A673 (cell line): ENCODE results near the gene MINDY4. TPM values are rescaled to one million over a fixed set of nuclear protein-coding genes. Genes with fewer than 3 reads are reported as not detected.

Source experiments
- BruUV-seq: library from RNA; stranded (reverse); fragments of 400-500 nt; replicated peaks from 2 replicates; lab custom pipeline; 2021; lab: Mats Ljungman, UMichigan
- CTCF ChIA-PET: fragments of 300-600 bp; sonication (Branson Sonifier 250); formaldehyde crosslinking; loops from one replicate; lab custom pipeline; 2022; ENCODE audit warnings: antibody characterized with exemption; lab: Charles Lee
- POLR2A ChIA-PET: fragments of 300-600 bp; sonication (Branson Sonifier 250); formaldehyde crosslinking; loops from one replicate; lab custom pipeline; 2022; ENCODE audit warnings: antibody characterized with exemption; ENCODE audit not compliant: low non-redundant PET; lab: Charles Lee
- DNase-seq: peaks from one replicate; pipeline ENCODE4 v3.0.0-alpha.2; 2015; ENCODE audit warnings: low spot score
- H3K27ac ChIP-seq: fragments of 200-600 bp; sonication (generic); 2 replicates; pipeline ENCODE4 v1.5.1; 2016; ENCODE audit warnings: mixed run types, low read depth, mild to moderate bottlenecking, mixed read lengths, antibody characterized with exemption, low read length; ENCODE audit not compliant: poor library complexity, severe bottlenecking
- H3K27me3 ChIP-seq: fragments of 200-600 bp; sonication (generic); replicated peaks from 2 replicates; pipeline ENCODE4 v1.6.1; 2017; ENCODE audit warnings: mixed run types, low read depth, mild to moderate bottlenecking, mixed read lengths, antibody characterized with exemption, low read length; ENCODE audit not compliant: insufficient read depth, poor library complexity
- H3K36me3 ChIP-seq: fragments of 200-600 bp; sonication (generic); 2 replicates; pipeline ENCODE4 v1.6.1; 2016; ENCODE audit warnings: mixed run types, mild to moderate bottlenecking, mixed read lengths, antibody characterized with exemption, low read length; ENCODE audit not compliant: insufficient read depth, poor library complexity, severe bottlenecking
- H3K4me1 ChIP-seq: fragments of 200-600 bp; sonication (generic); 2 replicates; pipeline ENCODE4 v1.6.1; 2017; ENCODE audit warnings: mixed run types, mild to moderate bottlenecking, mixed read lengths, antibody characterized with exemption, low read length; ENCODE audit not compliant: insufficient read depth, poor library complexity, severe bottlenecking
- H3K4me3 ChIP-seq: fragments of 200-600 bp; sonication (generic); 2 replicates; pipeline ENCODE4 v1.5.1; 2016; ENCODE audit warnings: low read depth, mixed run types, mild to moderate bottlenecking, mixed read lengths, low read length; ENCODE audit not compliant: poor library complexity, severe bottlenecking
- H3K9me3 ChIP-seq: fragments of 200-600 bp; sonication (generic); 2 replicates; pipeline ENCODE4 v1.6.1; 2016; ENCODE audit warnings: mixed run types, low read depth, mild to moderate bottlenecking, mixed read lengths, antibody characterized with exemption, low read length; ENCODE audit not compliant: poor library complexity, severe bottlenecking
- CTCF ChIP-seq: fragments of 300-800, 200-600 bp; sonication (generic); conservative IDR thresholded peaks from 2 replicates; pipeline ENCODE4 v1.5.1; 2017; ENCODE audit warnings: low read depth, mild to moderate bottlenecking, antibody characterized with exemption, low read length, moderate library complexity, mixed read lengths
- EZH2 ChIP-seq: fragments of 200-600 bp; sonication (generic); IDR thresholded peaks from 2 replicates; pipeline ENCODE4 v1.6.1; 2017; ENCODE audit warnings: borderline replicate concordance, low read depth, mild to moderate bottlenecking, mixed read lengths, antibody characterized with exemption, low read length; ENCODE audit not compliant: poor library complexity, severe bottlenecking
- intact Hi-C: fragments of 100-400 bp; cut with micrococcal nuclease; formaldehyde crosslinking; loops from one replicate; pipeline ENCODE4 v1.10.0; 2022; ENCODE audit not compliant: unreplicated experiment
- total RNA-seq: library from RNA; stranded (reverse); gene quantifications from 2 replicates; pipeline ENCODE4 v1.2.3, GENCODE V29; 2021

MINDY4 gene
- total RNA-seq, 1 experiment from 2014 or later = 3.8 TPM

DNA sequence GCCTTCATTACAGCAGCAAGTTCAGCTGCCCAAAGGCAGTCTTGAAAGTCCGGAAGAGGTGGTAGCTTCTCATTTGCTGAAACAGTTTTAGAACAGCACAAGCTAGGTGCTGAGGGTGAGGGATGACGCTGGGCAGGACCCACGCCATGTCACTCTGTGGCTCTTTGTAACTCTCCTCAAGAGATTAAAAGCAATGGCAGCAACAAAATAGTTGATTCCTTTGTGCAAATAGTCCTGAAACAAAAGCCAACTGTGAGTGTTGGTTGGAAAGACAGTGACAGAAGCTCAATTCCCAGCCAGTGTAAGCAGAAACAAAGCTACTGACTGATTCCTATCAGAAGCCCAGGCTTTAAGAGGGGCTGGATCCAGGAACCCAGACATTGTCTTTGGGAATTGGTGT lies 92.9 kb downstream of the MINDY4 start:
- CTCF ChIA-PET = no interaction called here
- TF ChIP-seq EZH2 (no peak), CTCF (no peak)
- intact Hi-C loops = no loop called here
- Histone ChIP-seq H3K27me3 (no peaks in the 10 kb centered on the region), H3K4me3 (no peak overlapping the region), H3K9me3 (no peaks in the 10 kb centered on the region), H3K27ac (no peak overlapping the region), H3K36me3 (no peaks in the 10 kb centered on the region), H3K4me1 (no peaks in the 10 kb centered on the region)
- BruUV-seq = no TSS peak
- POLR2A ChIA-PET = no interaction called here
- no peak for DNase-seq

GRCh38 chr7:30865076-30865475 lies 93.9 kb downstream of the MINDY4 start:
- Histone ChIP-seq H3K27ac (no peak overlapping the region), H3K36me3 (no peaks in the 10 kb centered on the region), H3K4me1 (no peaks in the 10 kb centered on the region), H3K27me3 (no peaks in the 10 kb centered on the region), H3K4me3 (no peak overlapping the region), H3K9me3 (no peaks in the 10 kb centered on the region)
- no TSS peak for BruUV-seq
- CTCF ChIA-PET = no interaction called here
- intact Hi-C loops = no loop called here
- no peak for DNase-seq
- POLR2A ChIA-PET = no interaction called here
- TF ChIP-seq CTCF = no peak
- TF ChIP-seq EZH2 = no peak

DNA sequence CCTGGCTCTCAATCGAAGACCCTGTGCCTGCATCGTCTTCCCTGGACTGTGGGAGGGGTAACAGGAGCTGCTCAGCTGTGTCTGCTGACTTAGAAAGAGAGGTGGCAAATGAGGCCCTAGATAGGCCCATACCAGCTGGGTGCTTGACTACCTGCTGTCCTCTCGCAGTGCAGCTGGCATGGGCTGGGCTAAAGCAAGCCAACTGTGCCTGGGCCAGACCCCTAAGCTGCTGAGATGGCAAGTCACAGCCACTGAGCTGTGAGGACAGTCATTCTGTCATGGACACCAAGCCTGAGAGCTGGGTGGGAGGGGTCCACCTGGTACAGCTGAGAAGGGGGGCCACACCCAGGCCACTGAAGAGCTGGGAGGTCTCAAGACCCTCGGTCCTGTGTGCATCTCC lies 94.6 kb downstream of the MINDY4 start:
- H3K4me1 ChIP-seq = no peaks in the 10 kb centered on the region
- POLR2A ChIA-PET = no interaction called here
- CTCF ChIA-PET = no interaction called here
- H3K27ac ChIP-seq = no peak overlapping the region
- no peaks in the 10 kb centered on the region for H3K9me3 ChIP-seq
- H3K36me3 ChIP-seq = no peaks in the 10 kb centered on the region
- TF ChIP-seq CTCF (no peak), EZH2 (no peak)
- H3K27me3 ChIP-seq = no peaks in the 10 kb centered on the region
- intact Hi-C loops = no loop called here
- DNase-seq = no peak
- H3K4me3 ChIP-seq = no peak overlapping the region
- no TSS peak for BruUV-seq
